G401 (cell line): Measurements from ENCODE around the gene CNDP1. TPM values are rescaled to one million over a fixed set of nuclear protein-coding genes. Genes with fewer than 3 reads are reported as not detected.

Source experiments
- DNase-seq: peaks from one replicate; pipeline ENCODE4 v3.0.0-alpha.2; 2015; ENCODE audit warnings: low spot score
- in situ Hi-C: cut with HindIII; loops from 2 replicates; pipeline ENCODE4 v1.10.0; 2016; ENCODE audit warnings: low sequenced_read_pairs, mixed read lengths
- total RNA-seq: library from RNA; depleted of rRNA; stranded (reverse); fragments of >200 nt; shearing (Covaris generic); gene quantifications from 2 replicates; pipeline ENCODE4 v1.2.3, GENCODE V29; 2014; rRNA removed

CNDP1 gene
- total RNA-seq, 1 experiment from 2014 or later: not detected

DNA sequence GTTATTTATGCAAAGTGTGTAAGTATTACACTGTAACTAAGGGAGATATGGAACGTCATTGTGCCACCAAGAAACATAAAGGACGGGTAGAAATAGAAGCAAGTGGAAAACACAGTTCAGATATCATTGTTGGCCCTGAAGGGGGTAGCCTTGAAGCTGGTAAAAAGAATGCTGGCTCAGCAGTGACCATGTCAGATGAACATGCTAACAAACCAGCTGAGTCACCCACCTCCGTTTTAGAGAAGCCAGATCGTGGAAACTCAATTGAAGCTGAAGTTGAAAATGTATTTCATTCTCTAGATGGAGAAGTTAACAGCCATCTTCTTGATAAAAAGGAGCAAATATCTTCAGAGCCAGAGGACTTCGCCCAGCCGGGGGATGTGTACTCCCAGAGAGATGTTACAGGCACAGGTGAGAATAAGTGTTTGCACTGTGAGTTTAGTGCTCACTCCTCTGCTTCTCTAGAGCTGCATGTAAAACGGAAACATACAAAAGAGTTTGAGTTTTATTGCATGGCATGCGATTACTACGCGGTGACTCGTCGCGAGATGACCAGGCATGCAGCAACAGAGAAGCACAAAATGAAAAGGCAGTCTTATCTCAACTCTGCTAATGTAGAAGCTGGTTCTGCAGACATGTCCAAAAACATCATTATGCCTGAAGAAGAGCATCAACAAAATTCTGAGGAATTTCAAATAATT is 99.5 kb downstream of the CNDP1 start:
- DNase-seq: no peak
- in situ Hi-C loops: no loop called here

DNA sequence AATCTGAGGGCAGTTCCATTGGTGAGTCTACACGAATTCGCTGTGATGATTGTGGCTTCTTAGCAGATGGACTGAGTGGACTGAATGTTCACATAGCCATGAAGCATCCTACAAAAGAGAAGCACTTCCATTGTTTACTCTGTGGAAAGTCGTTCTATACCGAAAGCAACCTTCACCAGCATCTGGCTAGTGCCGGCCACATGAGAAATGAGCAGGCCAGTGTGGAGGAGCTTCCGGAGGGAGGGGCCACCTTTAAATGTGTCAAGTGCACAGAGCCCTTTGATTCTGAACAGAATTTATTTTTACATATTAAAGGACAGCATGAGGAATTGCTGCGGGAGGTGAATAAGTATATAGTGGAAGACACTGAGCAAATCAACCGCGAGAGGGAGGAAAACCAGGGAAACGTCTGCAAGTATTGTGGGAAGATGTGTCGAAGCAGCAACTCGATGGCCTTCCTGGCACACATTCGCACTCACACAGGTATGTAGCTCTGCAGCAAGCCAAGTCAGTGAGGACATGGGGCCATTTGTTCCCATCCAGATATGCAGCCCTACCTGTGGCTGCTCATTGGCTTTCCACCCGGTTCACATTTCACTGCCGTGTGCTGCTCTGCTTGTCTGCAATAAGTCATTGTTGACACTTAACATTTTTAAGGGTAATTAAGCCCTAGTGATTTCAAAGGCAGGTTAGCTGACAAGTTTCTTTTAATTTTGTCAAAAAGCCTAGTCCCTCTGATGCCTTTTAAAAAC is 101.1 kb downstream of the CNDP1 start:
- DNase-seq: no peak
- in situ Hi-C loops: no loop called here

Other genes with a start within 250 kb of the CNDP1 start
- gene CYB5A, start 242.5 kb upstream of the CNDP1 start, total RNA-seq: not detected in 2 replicates
- gene C18orf63, start 218.7 kb upstream of the CNDP1 start, total RNA-seq: not detected in 2 replicates
- not detected in 2 replicates for gene DIPK1C, start 77.2 kb upstream of the CNDP1 start, total RNA-seq
- gene CNDP2, start 38.1 kb upstream of the CNDP1 start, total RNA-seq: 77.0 and 78.9 TPM in 2 replicates
- gene ZNF407, start 63.4 kb downstream of the CNDP1 start, total RNA-seq: 3.8 and 12.6 TPM in 2 replicates